ENCODE measurements around the gene ADO.

DNA sequence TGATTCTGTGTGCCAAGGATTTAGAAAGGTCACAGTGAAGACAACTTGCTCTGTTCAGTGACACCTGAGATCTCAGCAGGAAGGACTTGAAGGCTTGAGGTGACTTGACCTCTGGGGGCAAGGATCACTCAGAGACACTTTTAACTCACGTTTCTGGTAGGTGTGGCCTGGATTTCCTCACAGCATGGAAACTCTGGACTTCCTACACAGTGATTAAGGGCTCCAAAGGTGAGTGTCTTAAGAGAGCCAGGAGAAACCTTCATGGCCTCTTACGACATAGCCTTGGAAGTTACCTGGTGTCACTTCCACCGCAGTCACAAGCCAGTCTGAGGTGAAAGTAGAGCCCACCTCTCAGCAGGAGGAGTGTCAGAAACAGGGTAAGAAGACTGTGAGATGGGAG lies 38.1 kb upstream of the ADO start:
- TF ChIP-seq, protein P1, sequence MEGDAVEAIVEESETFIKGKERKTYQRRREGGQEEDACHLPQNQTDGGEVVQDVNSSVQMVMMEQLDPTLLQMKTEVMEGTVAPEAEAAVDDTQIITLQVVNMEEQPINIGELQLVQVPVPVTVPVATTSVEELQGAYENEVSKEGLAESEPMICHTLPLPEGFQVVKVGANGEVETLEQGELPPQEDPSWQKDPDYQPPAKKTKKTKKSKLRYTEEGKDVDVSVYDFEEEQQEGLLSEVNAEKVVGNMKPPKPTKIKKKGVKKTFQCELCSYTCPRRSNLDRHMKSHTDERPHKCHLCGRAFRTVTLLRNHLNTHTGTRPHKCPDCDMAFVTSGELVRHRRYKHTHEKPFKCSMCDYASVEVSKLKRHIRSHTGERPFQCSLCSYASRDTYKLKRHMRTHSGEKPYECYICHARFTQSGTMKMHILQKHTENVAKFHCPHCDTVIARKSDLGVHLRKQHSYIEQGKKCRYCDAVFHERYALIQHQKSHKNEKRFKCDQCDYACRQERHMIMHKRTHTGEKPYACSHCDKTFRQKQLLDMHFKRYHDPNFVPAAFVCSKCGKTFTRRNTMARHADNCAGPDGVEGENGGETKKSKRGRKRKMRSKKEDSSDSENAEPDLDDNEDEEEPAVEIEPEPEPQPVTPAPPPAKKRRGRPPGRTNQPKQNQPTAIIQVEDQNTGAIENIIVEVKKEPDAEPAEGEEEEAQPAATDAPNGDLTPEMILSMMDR (IDR thresholded peaks at IDR 0.05): no peak
- no peak for TF ChIP-seq POLR2A (IDR thresholded peaks at IDR 0.05)

Data from body of pancreas (tissue), 4 donors.